ENCODE measurements around the gene HGD.

- no peak for TF ChIP-seq CTCF (IDR thresholded peaks at IDR 0.05; ENCODE audit: low read depth, low read length, poor library complexity, severe bottlenecking)
- TF ChIP-seq EZH2phosphoT487 (IDR thresholded peaks at IDR 0.05; ENCODE audit: borderline replicate concordance, low read length), result no peak
Observed at GRCh38 chr3:120646771-120647432, 35.1 kb downstream of the HGD start.

Measured in DOHH2 (cell line).